SK-N-SH treated with all-trans-retinoic acid at 6 μM for 48 hours (cell line): ENCODE measurements around the gene ENDOV.

ENCODE experiments used
- ATAC-seq: fragments of 200-7000 bp; cut with Tn5 transposase; 3 replicates; pipeline ENCODE4 v1.9.1; 2020; ENCODE audit warnings: mild to moderate bottlenecking, moderate library complexity
- BACH2 ChIP-seq: fragments of 250-450 bp; sonication (Bioruptor Pico); IDR thresholded peaks from 2 replicates; pipeline ENCODE4 v1.9.0; 2021; ENCODE audit warnings: mild to moderate bottlenecking, borderline replicate concordance
- ESRRG ChIP-seq: fragments of 250-450 bp; sonication (Bioruptor Pico); IDR thresholded peaks from 2 replicates; pipeline ENCODE4 v1.6.1; 2021; ENCODE audit warnings: mild to moderate bottlenecking
- GLIS3 ChIP-seq: fragments of 250-450 bp; sonication (Bioruptor Pico); IDR thresholded peaks from 2 replicates; pipeline ENCODE4 v1.5.0; 2020; ENCODE audit warnings: mild to moderate bottlenecking, moderate library complexity
- ISL1 ChIP-seq: fragments of 250-450 bp; sonication (Bioruptor Pico); IDR thresholded peaks from 2 replicates; pipeline ENCODE4 v2.1.2; 2022; ENCODE audit warnings: mild to moderate bottlenecking, moderate library complexity
- OSR1 ChIP-seq: fragments of 250-450 bp; sonication (Bioruptor Pico); IDR thresholded peaks from 2 replicates; pipeline ENCODE4 v1.8.0; 2022; ENCODE audit warnings: moderate library complexity, mild to moderate bottlenecking, inconsistent platforms
- PPARA ChIP-seq: fragments of 250-450 bp; sonication (Bioruptor Pico); IDR thresholded peaks from 2 replicates; pipeline ENCODE4 v1.5.0; 2020; ENCODE audit warnings: mild to moderate bottlenecking, borderline replicate concordance
- RARB ChIP-seq: fragments of 250-450 bp; sonication (Bioruptor Pico); IDR thresholded peaks from 2 replicates; pipeline ENCODE4 v1.8.0; 2021; ENCODE audit warnings: mild to moderate bottlenecking, moderate library complexity
- SNAI2 ChIP-seq: fragments of 250-450 bp; sonication (Bioruptor Pico); IDR thresholded peaks from 2 replicates; pipeline ENCODE4 v1.5.0; 2020; ENCODE audit warnings: mild to moderate bottlenecking, moderate library complexity
- TOX ChIP-seq: fragments of 250-450 bp; sonication (Bioruptor Pico); IDR thresholded peaks from 2 replicates; pipeline ENCODE4 v1.8.0; 2021; ENCODE audit warnings: mild to moderate bottlenecking, moderate library complexity, borderline replicate concordance
- ZC3H10 ChIP-seq: fragments of 250-450 bp; sonication (Bioruptor Pico); IDR thresholded peaks from 2 replicates; pipeline ENCODE4 v1.5.1; 2021; ENCODE audit warnings: mild to moderate bottlenecking, moderate library complexity
- ZFP3 ChIP-seq: fragments of 250-450 bp; sonication (Bioruptor Pico); IDR thresholded peaks from 2 replicates; pipeline ENCODE4 v1.5.0; 2020; ENCODE audit warnings: mild to moderate bottlenecking, moderate library complexity
- ZFP30 ChIP-seq: fragments of 450-650 bp; formaldehyde crosslinking; IDR thresholded peaks from 2 replicates; pipeline ENCODE4 v1.5.0; 2022; ENCODE audit warnings: mild to moderate bottlenecking, moderate library complexity
- ZNF565 ChIP-seq: fragments of 450-650 bp; formaldehyde crosslinking; conservative IDR thresholded peaks from 2 replicates; pipeline ENCODE4 v1.5.0; 2020; ENCODE audit warnings: low read depth, mild to moderate bottlenecking, moderate library complexity
- ZNF70 ChIP-seq: fragments of 450-650 bp; formaldehyde crosslinking; IDR thresholded peaks from 2 replicates; pipeline ENCODE4 v1.5.0; 2020; ENCODE audit warnings: mild to moderate bottlenecking, moderate library complexity
- ZNF8 ChIP-seq: fragments of 450-650 bp; formaldehyde crosslinking; IDR thresholded peaks from 2 replicates; pipeline ENCODE4 v1.5.0; 2020; ENCODE audit warnings: mild to moderate bottlenecking, moderate library complexity
- TF ChIP-seq, protein P1 (sequence below): fragments of 250-450 bp; sonication (Bioruptor Pico); IDR thresholded peaks from 2 replicates; pipeline ENCODE4 v1.5.1; 2020; ENCODE audit warnings: low read depth, mild to moderate bottlenecking, moderate library complexity
- TF ChIP-seq, protein P2 (sequence below): fragments of 250-450 bp; sonication (Bioruptor Pico); IDR thresholded peaks from 2 replicates; pipeline ENCODE4 v1.5.0; 2020; ENCODE audit warnings: mild to moderate bottlenecking, moderate library complexity
- TF ChIP-seq, protein P3 (sequence below): fragments of 250-450 bp; sonication (Bioruptor Pico); IDR thresholded peaks from 2 replicates; pipeline ENCODE4 v1.8.0; 2020; ENCODE audit warnings: mild to moderate bottlenecking, moderate library complexity, borderline replicate concordance
- TF ChIP-seq, protein P4 (sequence below): fragments of 250-450 bp; sonication (Bioruptor Pico); IDR thresholded peaks from 2 replicates; pipeline ENCODE4 v1.8.0; 2021; ENCODE audit warnings: low read depth, mild to moderate bottlenecking, moderate library complexity, borderline replicate concordance
- TF ChIP-seq, protein P5 (sequence below): fragments of 250-450 bp; sonication (Bioruptor Pico); IDR thresholded peaks from 2 replicates; pipeline ENCODE4 v1.5.1; 2021; ENCODE audit warnings: mild to moderate bottlenecking, moderate library complexity

ENDOV gene

DNA sequence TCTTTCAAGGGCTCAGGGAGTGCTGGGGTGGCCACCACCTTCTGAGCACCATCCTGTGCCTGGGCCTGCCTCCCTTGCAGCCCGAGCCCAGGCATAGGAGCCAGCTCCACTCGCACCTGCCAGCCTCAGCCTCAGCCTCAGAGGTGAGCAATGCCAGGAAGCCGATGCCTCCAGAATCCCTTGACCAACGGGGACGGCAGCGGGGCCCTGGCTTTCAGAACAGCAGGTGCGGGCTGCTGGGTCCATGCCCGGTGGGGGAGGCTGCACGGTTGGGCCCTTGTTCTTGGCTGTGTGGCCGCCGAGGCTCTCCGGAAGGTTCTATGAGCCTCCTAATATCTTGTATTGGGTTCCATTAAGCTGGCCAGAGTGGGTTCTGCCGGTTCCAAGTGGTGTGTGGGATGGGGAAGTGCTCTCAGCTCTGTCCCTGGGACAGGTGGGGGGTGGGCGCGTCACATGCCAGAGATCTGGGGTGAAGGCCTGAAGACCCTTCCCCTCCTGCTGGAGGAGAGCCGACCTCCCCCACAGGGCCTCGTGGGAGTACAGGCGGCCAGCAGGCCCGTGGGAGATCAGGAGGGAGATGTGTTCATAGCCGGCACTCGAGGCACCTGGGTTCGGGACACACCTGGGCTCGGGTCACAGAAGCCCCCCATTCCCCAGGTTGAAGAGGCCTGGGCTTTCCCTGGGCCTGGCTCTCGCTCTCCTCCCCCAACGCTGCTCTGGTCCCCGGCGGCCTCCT is 34.4 kb downstream of the ENDOV start:
- TF ChIP-seq, protein P1, sequence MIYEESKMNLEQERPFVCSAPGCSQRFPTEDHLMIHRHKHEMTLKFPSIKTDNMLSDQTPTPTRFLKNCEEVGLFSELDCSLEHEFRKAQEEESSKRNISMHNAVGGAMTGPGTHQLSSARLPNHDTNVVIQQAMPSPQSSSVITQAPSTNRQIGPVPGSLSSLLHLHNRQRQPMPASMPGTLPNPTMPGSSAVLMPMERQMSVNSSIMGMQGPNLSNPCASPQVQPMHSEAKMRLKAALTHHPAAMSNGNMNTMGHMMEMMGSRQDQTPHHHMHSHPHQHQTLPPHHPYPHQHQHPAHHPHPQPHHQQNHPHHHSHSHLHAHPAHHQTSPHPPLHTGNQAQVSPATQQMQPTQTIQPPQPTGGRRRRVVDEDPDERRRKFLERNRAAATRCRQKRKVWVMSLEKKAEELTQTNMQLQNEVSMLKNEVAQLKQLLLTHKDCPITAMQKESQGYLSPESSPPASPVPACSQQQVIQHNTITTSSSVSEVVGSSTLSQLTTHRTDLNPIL, result no peak
- TF ChIP-seq PPARA (CRISPR knock-in tag) (no peak), RARB (no peak), ZFP30 (CRISPR knock-in tag) (no peak), BACH2 (CRISPR knock-in tag) (no peak), ESRRG (CRISPR knock-in tag) (no peak), TOX (no peak), ZFP3 (CRISPR knock-in tag) (no peak)
- TF ChIP-seq, protein P2, sequence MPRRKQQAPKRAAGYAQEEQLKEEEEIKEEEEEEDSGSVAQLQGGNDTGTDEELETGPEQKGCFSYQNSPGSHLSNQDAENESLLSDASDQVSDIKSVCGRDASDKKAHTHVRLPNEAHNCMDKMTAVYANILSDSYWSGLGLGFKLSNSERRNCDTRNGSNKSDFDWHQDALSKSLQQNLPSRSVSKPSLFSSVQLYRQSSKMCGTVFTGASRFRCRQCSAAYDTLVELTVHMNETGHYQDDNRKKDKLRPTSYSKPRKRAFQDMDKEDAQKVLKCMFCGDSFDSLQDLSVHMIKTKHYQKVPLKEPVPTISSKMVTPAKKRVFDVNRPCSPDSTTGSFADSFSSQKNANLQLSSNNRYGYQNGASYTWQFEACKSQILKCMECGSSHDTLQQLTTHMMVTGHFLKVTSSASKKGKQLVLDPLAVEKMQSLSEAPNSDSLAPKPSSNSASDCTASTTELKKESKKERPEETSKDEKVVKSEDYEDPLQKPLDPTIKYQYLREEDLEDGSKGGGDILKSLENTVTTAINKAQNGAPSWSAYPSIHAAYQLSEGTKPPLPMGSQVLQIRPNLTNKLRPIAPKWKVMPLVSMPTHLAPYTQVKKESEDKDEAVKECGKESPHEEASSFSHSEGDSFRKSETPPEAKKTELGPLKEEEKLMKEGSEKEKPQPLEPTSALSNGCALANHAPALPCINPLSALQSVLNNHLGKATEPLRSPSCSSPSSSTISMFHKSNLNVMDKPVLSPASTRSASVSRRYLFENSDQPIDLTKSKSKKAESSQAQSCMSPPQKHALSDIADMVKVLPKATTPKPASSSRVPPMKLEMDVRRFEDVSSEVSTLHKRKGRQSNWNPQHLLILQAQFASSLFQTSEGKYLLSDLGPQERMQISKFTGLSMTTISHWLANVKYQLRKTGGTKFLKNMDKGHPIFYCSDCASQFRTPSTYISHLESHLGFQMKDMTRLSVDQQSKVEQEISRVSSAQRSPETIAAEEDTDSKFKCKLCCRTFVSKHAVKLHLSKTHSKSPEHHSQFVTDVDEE (CRISPR knock-in tag), result no peak
- TF ChIP-seq, protein P3, sequence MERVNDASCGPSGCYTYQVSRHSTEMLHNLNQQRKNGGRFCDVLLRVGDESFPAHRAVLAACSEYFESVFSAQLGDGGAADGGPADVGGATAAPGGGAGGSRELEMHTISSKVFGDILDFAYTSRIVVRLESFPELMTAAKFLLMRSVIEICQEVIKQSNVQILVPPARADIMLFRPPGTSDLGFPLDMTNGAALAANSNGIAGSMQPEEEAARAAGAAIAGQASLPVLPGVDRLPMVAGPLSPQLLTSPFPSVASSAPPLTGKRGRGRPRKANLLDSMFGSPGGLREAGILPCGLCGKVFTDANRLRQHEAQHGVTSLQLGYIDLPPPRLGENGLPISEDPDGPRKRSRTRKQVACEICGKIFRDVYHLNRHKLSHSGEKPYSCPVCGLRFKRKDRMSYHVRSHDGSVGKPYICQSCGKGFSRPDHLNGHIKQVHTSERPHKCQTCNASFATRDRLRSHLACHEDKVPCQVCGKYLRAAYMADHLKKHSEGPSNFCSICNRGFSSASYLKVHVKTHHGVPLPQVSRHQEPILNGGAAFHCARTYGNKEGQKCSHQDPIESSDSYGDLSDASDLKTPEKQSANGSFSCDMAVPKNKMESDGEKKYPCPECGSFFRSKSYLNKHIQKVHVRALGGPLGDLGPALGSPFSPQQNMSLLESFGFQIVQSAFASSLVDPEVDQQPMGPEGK (CRISPR knock-in tag), result no peak
- ATAC-seq, result no peak

DNA sequence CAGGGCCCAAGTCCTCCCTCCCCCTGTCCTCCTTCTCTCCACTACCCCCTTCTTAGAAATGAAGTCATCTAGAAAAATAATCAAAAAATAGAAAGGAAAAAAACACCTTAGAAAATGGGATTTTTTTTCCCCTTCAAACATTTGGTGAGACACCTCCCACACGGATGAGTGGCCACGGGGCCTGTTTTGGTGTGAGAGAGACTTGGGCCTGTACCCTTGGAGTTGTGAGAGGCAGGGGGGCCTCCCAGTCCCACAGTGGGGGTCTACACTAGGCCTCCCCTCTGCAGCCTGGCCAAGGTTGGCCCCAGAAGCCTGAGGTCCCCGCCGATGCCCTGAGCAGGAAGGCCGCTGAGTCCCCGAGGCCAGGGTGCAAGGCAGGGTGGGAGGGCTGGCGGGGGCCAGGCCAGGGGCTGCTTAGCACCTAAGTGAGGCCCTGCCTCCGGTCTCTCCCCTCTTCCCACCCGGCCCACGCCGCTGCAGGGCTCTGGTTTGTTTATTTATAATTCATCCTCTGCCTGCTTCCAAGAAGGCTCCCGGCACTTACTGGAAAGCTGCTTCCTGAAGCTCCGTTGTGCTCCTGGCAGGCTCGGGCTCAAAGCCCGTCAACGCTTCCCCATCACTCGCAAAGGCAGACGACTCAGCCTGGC is 35.1 kb downstream of the ENDOV start:
- TF ChIP-seq RARB (no peak), ZNF8 (no peak), PPARA (CRISPR knock-in tag) (no peak), ESRRG (CRISPR knock-in tag) (no peak), ZC3H10 (no peak), ZNF565 (no peak), BACH2 (CRISPR knock-in tag) (no peak), ZFP3 (CRISPR knock-in tag) (no peak), ZNF70 (CRISPR knock-in tag) (no peak)
- TF ChIP-seq, protein P3 (CRISPR knock-in tag), result no peak
- no peak for ATAC-seq

DNA sequence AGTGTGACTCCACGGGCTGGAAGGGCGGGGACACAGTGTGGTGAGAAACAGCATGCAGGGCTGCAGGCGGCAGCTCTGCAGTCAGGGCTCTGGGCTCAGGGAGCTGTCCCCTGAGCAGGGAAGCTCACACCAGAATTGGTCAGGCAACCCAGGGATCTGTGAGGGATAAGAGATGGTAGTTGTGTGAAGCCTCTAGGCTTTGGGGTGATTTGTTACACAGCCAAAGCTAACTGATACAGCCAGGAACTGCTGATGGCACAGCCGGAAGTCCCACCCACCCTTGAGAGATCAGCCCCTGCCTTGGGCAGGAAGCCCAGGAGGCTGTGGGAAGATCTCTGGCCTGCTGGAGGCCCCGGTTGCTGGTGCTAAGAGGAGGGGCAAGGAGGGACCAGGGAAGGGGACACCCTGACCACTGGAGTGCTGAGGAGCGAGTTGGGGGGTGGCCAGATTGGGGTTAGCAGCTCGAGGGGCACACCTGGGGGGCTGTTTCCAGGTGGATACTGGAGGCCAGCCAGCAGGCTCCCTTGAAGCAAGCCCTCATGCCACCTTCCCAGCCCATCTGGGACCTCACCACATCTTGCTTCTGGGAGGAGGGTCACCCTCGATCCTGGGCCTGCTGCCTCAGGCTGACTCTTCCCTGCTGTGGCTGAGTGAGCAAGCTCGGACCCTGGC is 36.3 kb downstream of the ENDOV start:
- ATAC-seq, result no peak

More for the DNA sequence above, 36.3 kb downstream of the ENDOV start:
- TF ChIP-seq, protein P4, sequence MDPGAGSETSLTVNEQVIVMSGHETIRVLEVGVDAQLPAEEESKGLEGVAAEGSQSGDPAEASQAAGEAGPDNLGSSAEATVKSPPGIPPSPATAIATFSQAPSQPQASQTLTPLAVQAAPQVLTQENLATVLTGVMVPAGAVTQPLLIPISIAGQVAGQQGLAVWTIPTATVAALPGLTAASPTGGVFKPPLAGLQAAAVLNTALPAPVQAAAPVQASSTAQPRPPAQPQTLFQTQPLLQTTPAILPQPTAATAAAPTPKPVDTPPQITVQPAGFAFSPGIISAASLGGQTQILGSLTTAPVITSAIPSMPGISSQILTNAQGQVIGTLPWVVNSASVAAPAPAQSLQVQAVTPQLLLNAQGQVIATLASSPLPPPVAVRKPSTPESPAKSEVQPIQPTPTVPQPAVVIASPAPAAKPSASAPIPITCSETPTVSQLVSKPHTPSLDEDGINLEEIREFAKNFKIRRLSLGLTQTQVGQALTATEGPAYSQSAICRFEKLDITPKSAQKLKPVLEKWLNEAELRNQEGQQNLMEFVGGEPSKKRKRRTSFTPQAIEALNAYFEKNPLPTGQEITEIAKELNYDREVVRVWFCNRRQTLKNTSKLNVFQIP (CRISPR knock-in tag), result no peak
- no peak for TF ChIP-seq SNAI2 (CRISPR knock-in tag)
- TF ChIP-seq, protein P1, result no peak
- TF ChIP-seq ZFP3 (CRISPR knock-in tag), result no peak
- no peak for TF ChIP-seq GLIS3 (CRISPR knock-in tag)
- TF ChIP-seq ISL1 (CRISPR knock-in tag), result no peak
- TF ChIP-seq OSR1, result no peak
- TF ChIP-seq, protein P5, sequence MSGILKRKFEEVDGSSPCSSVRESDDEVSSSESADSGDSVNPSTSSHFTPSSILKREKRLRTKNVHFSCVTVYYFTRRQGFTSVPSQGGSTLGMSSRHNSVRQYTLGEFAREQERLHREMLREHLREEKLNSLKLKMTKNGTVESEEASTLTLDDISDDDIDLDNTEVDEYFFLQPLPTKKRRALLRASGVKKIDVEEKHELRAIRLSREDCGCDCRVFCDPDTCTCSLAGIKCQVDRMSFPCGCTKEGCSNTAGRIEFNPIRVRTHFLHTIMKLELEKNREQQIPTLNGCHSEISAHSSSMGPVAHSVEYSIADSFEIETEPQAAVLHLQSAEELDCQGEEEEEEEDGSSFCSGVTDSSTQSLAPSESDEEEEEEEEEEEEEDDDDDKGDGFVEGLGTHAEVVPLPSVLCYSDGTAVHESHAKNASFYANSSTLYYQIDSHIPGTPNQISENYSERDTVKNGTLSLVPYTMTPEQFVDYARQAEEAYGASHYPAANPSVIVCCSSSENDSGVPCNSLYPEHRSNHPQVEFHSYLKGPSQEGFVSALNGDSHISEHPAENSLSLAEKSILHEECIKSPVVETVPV, result no peak
- TF ChIP-seq, protein P2 (CRISPR knock-in tag), result no peak
- TF ChIP-seq ESRRG (CRISPR knock-in tag), result no peak
- TF ChIP-seq ZNF565, result no peak
